Testis (tissue), 2 donors: Measurements from ENCODE around the gene EEFSEC.

Experiments used
- CTCF ChIP-seq, 3 experiments: fragments of 450-650 bp in 2 of 3; fragments of 200-600 bp in 1 of 3; sonication (generic) in 1 of 3; IDR thresholded peaks; one replicate each; pipeline ENCODE4 v1.5.1; 2016 to 2019; ENCODE audit warnings: antibody characterized with exemption in 3 of 3, mild to moderate bottlenecking in 2 of 3, moderate library complexity in 1 of 3
- POLR2A ChIP-seq: fragments of 450-650 bp; IDR thresholded peaks from one replicate; pipeline ENCODE4 v1.6.1; 2017; ENCODE audit warnings: antibody characterized with exemption, mild to moderate bottlenecking, moderate library complexity

- TF ChIP-seq POLR2A (no peak), CTCF (IDR thresholded peaks at IDR 0.05) (no peak)
Measured at GRCh38 chr3:128107834-128108233, 45.4 kb upstream of the EEFSEC start.
